ENCODE measurements around the gene PTPRM.

PTPRM gene

DNA sequence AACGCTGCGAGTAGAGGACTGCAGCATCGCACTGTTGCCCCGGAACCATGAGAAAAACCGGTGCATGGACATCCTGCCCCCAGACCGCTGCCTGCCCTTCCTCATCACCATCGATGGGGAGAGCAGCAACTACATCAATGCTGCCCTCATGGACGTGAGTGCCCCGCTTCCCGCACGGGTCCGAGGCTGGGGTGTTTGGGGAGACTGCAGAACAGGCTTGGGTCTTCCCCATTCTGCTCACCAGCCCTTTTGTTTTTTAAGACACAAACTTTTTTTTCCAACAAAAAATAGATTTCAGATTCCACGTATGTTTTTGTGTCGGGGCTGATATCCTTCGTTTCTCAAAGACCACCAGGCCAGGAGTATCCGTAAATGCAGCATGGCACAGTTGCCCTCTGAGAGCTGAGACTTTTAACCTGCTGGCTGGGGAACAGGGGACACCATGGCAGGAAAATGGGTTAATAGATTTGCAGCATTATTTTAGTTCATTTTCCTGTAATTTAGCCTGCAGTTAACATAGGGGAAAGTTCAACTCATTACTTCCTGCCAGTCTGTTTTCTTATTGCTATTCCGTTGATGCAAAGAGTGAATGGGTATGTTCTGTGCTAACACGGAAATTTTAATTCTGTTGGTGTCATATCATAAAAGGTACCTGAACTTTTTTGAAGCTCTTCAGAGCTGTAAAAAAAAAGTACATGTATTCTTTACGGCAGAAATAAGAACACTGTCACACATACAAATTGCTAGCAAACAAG, 812.2 kb downstream of the PTPRM start:
- no peak for DNase-seq

DNA sequence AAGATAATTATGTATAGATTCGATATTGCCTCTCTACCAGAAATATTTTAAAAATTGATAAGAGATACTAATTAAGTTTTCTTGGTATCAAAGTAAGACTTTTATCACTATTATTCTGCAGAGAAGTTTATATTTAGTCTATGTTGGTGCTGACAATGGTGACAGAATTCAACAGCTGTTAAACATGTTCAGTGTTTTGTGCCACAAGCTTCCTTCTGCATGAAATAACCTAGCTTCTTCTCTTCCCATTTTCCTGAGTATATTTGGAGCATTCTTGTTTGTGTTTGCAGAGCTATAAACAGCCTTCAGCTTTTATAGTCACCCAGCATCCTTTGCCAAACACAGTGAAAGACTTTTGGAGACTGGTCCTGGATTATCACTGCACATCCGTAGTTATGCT, 812.9 kb downstream of the PTPRM start:
- DNase-seq: no peak

DNA sequence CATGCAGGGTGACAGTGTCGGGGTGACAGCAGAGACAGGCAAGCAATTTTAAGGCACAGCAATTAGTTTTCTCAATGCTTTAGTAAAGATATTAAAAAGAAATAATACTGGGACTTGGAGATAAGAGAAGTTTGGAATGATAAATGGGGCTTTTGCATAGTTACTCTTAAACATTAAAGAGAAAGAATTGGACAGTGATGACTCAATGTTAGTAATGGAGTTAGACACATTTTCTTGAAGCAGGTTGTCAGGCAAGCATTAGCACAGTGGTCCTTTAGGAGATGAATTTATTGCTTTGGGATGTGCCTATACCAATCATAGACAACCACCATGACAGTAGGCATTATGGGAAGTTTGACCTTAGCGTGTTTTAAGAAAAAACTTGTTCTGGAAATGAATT, 813.8 kb downstream of the PTPRM start:
- DNase-seq: no peak

DNA sequence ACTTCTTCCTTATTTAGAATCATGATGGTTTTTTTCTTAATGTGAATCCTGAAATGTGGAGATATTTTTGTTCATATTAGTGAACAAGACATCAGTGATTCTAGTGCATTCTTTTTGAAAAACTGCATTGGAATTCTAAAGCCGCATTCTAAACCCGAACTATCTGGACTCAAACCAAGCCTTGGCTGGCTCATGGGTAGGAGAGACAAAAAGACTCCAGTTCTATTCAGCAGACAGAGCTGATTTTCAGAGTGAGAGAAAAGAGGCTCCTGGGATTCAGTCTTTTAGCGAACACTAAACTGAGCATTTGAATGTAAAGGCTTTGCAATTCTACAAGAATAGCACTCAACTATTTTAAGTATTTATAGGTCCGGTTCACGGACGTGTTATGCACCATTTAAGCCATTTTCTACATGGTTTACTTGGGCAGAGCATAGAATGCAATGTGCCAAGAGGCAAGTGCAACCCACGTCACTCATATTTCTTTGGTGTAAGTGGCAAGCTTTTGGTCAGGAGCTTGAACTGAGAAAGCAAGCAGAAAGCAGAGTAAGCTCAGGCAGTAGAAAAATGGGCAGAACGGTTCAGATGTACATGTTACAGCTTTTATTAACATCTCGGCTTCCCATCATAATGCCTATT, 814.8 kb downstream of the PTPRM start:
- DNase-seq: no peak

DNA sequence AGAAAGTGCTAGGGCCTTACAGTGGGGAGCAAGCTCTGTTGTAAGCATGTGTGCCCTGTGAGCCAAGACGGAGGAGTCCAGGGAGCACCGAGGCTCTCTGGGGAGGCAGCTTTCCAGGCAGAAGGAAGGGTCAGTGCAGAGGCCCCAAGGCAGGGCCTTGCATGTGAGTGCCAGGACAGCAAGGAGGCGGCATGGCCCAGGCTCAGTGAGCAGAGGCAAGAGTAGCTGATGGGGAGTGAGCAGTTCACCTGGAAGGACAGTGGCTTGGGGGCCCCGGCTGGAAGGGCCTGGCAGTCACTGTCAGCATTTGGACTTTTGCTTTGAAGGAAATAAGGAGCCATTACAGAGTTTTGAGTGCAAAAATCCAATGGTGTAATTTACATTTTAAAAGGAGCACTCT, 818.3 kb downstream of the PTPRM start:
- no peak for DNase-seq

DNA sequence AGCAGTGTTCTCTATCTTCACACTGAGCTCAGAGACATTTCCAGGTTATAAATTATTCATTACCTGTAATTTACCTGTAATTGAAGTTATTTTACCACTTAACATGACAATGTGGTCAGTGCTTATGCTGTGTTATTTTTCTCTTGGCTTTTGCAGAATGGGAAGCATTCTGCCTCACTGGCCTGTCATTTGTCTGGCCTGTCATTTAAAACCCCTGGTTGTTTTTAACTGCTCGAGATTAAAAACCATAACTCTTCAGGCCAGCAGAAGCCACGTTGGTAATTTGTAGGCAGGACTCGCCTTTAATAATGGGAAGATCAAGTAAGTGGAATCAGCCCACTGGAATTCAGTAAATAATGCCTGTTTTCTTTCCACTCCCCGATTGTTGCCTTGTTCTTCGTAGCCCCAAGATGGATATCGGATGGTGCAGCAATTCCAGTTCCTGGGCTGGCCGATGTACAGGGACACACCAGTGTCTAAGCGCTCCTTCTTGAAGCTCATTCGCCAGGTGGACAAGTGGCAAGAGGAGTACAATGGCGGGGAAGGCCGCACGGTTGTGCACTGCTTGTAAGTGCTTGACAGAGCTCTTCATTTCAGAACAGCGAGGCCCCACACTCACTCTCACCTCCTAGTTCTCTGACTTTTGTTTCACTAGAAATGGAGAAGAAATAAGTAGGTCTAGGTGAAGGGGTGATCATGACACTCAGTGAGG, 819.7 kb downstream of the PTPRM start:
- no peak for DNase-seq

DNA sequence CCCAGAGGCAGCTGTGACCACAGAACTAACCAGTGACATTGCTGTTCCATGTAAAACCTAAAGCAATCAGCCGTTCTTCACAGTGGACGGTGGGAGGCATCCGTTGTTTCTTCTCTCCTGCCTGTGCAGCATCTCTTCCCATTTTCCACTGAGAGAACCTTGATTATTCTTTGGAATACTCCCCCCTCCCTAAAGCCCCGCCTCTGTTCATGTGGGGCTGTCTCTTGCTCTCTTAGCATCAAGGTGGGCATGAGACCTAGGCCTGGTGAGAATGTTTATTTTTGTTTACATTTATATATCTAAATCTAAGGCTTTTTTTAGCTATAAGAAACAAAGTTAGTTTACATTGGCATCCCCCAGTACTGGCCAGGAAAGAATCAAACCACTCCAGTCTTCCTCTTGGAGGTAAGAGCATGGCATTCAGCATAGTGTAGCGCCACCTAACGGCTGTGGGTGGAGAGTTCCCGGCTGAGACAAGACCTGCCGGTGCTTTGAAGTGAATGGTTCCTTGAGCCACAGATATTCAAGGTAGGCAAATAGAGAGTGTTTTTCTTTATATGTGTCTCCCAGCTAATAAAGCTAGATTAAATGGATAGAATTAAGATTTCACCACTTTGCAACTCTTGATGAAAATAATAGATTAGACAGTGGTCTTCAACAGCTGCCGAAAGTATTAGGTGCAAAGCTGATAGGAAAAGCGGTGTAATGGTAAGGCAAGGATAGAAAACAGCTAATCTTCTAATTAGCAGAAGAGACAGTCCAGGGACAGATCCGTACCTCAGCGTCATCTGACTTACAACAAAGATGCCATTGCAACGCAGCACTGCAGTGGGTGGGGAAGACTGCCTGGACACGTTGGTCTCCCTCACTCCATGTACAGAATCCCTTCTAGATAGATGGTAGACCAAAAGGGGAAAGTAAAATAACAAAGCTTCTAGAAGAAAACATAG, 822.5 kb downstream of the PTPRM start:
- no peak for DNase-seq

DNA sequence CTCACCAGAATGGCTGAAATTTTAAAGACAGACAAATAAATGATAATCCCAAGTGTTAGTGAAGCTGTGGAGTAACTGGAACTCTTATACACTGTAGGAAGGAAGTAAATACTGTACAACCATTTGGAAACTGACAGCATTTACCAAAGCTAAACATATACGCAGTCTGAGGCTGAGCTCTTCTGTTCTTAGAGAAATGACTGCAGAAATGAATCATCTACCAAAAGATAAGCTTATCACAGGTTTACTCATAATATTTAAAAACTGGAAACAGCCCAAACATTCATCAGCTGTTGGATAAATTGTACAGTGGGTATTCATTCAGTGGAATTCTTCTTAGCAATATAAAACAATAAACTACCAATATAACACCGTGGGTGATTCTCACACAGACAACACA, 824.0 kb downstream of the PTPRM start:
- no peak for DNase-seq

DNA sequence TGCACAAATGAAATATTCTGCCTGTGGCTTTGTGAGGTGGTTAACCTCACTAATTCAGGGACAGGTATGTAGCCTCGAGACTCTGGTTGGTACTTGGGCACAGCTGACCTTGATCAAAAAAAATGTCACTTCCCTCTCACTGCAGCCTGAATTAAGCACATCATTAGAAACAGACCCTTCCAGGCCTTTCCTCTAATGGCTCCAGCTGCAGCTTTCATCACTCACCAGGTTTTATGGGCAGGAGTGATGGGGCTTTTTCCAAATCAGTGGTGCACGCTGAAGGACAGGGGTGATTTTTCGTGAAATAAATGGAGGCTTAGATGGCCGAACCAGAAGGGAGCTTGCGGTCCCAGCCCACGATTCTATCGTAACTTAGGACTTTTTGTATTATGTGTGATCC, 829.1 kb downstream of the PTPRM start:
- no peak for DNase-seq

DNA sequence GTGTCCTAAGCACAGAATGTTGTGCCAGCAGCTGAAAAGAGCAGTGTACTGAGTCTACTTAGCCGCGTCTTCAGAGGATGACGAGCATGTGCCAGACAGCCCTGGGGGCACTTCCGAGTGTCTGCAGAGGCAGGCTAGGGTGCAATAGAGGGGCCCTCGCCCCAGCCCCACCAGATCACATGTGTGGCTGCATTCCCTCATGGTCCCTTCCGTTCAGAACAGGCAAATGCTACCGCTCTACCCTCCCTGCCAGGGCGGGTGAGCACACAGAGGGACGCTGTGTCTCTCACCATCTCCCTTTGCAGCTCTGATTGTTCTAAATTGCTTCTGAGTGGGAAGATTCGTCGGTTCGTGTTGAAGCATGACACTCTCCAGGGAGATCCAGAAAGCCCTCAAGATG, 829.9 kb downstream of the PTPRM start:
- DNase-seq: no peak

DNA sequence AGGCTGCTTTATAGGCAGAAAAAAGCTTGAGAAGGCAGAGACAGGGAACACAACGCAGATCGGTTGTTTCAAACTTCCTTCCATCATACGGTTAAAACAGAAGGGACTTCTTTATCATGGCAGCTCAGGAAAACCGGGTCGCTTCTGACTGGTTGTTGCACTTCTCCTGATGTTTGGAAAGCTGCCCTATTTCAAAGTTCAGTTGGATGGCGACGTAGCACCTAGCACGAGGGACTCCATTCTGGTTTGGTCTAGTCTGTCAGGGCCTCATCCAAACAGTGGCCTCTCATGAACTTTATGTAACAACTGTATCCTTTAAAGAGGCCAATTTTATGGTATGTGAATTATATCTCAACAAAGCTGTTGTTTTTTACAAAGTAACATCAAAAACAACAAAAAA, 832.0 kb downstream of the PTPRM start:
- DNase-seq: no peak

DNA sequence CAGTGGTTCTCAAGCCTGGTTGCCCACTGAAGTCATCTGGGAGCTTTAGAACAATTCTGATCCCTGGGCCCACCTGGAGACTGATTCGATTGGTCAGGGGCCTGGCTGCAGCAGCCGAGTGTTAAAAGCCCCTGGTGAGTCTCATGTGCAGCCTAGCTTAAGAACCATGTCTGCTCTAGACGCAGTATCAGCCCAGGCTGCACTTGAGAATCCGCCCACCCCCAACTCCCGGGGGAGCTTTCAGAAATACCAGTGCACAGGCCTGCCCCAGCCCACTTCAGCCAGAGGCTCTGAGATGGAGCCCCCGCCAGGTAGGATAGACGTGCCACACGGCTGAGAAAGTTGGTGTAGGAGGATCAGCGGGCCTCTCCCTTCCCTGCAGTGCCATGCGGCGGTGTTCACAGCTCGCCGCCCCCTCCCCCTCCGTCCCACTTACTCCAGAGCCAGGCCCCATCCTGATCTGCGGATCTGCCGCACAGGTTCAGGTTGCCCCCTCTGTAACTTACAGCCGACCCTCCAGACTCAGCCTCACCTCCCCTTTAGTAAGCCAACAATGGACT, 833.2 kb downstream of the PTPRM start:
- DNase-seq: no peak

DNA sequence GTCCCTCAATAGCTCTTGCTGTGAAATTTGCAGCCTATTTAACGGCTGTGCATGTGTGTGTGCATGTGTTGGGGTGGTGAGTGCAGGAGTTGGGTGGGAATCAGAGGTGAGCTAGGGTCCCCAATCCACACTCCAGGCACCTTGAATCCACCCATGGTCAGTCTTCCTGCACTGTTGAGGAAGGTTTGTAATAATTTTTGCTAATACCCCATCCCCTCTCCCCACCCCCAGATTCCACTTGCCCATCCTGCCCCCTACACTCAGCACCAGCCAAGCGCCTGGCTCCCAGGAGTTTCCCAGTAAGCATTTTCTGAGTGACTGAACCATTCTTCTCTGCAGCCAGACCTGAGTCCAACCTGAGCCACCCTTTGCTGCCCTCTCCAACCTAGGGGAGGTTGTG, 833.7 kb downstream of the PTPRM start:
- no peak for DNase-seq

DNA sequence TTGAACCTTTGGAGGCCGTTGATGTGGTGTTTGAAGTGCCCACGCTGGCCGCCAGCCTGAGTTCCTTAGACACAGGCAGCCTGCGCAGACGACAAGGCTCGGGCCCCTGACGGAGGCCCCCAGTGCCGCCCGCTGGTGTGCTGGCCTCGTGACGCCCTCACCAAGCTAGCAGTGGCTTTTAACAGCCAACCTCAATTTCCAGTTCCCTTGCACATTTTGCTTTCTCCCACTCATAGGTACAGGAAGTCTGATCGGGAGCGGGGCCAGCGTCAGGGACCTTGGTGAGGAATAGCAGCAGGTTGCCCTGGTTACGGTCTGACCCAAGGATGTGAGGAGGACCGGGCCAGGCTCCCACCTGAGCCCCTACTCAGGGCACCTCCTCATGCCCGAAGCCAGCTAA, 834.5 kb downstream of the PTPRM start:
- no peak for DNase-seq

DNA sequence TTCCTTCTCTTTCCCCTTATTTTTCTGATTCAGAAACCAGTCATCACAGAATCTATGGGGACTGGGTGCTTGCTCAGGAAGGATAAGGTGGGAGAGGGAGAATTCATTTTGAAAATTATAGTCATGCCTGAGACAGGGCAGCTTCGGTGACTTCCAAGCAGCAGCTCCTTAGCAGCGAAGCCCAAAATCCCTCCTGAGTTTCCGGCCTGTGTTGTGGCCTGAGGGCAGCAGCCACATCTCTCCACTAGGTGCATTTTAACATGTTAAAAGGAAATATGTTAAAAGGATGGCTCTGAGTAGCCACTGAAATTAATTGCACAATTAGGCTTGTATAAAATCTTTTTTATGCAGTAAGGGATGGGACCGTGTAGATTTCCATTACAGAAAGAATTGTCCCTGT, 835.1 kb downstream of the PTPRM start:
- DNase-seq: no peak

DNA sequence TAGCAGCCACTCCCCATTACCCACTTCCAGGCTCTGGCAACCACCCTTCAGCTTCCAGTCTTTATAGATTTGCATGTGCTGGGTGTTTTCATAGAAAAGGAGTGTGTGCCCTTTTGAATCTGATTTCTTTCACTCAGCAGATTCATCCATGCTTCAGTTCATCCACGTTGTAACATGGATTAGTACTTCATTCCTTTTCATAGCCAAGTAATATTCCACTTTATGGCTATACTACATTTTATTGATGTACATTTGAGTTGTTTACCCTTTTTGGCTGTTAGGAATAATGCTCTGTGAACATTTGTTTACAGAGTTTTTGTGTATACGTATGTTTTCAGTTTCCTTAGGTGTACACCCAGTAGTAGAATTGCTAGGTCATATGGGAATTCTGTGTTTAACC, 836.6 kb downstream of the PTPRM start:
- DNase-seq: no peak

DNA sequence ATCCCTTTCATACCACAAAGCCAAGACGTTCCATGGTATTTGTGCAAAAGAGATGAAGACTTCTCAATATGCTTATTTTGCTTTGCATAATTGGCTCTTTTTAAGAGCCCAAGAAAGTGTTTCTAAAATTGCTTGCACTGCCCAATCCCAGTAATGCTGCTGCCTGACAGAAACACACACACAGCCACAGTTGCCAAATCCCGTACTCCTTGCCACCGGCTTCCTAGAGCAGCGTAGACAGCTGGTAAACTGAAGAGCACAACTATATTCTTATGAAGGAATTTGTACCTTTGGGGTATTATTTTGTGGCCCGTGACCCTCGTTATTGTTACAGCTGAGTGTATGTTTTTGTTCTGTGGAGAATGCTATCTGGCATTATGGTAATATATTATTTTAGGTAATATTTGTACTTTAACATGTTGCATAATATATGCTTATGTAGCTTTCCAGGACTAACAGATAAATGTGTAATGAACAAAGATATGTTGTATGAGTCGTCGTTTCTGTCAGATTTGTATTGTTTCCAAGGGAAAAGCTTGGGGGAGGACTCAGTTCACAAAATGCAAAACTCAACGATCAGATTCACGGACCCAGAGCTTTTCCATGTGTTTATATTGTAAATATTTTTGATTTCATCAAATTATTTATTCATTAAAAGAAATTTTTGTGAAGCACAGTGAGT, 839.2 kb downstream of the PTPRM start:
- DNase-seq: no peak

DNA sequence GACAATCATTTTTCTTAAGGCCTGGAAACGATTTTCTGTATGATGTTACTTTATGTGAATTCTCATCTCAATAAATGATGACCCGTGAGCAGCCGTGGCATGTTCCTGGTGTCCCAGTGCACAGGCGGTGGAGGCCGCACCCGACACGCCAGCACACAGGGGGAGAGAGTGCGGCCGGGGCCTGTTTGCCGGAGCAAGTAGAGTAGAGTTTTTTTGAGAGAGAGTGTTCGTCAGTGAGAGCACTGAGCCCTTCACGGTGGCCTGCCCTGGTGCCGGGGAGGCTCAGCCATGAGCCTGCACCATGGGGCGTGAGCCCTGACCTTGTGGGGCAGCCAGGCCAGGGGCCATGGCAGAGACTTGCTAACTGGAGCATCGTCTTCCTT, 839.7 kb downstream of the PTPRM start:
- DNase-seq: no peak

DNA sequence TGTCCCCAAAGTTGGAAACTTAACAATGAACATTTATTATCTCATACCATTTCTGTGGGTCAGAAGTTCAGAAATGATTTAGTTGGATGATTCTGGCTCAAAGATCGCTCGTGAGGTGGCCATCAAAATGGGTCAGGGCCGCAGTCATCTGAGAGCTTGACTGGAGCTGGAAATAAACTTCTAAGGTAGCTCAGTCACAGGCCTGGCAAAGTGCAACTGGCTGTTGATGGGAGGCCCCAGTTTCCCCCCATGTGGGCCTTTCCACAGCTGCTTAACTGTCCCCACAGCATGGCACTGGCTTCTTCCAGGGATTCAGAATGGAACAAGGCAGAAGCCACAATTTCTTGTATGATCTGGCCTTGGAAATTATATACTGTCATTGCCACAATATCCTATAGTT, 842.0 kb downstream of the PTPRM start:
- DNase-seq: no peak

DNA sequence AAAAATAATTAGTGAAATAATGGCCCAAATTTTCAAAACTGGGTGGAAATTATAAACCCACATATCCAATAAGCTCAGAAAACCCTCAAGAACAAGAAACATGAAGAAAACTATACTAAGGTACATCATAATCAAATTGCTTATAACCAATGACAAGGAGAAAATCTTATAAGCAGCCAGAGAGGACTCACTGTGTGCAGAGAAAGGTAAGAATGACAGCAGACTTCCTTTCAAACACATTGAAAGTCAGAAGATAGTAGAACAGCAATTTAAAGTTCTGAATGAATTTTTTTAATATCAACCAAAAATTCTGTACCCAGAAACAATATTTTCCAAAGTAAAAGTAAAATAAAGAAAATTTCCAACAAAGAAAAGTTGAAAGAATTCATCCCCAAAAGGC, 844.4 kb downstream of the PTPRM start:
- no peak for DNase-seq

DNA sequence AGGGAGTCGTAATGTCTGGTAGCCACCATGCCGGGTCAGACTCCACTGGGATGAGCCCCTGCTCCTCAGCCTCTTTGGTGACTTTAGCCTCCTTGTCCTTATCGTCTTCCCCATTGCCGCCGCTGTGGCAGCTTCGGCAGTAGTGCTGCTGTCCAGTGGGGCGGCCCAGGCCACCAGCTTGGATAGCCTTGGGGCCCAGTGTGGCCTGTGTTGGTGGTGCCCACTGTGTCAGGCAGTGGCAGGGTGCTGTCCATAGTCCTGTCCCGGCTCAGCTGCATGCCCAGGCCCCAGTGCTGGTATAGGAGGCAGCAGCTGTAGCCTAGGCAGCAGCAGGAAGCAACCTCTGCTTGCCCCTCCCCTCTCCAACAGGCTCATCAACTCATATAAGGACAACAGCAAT, 845.0 kb downstream of the PTPRM start:
- no peak for DNase-seq

DNA sequence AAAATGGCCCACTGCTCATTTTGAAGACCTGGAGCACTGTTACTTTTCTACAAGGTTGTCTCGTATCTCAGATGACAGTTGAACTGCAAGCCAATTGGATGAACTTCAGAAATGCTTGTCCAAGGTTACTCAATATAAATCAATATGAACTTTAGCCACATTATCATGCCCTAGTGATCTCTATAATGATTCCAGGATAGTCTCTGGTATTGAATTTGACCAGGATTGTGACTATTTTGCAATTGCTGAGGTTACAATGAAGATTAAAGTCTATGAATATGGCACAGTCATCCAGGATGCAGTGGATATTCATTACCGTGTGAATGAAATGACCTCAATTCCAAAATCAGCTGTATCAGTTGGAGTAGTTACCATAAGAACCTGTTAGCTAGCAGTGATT, 846.1 kb downstream of the PTPRM start:
- no peak for DNase-seq
